Measurements from ENCODE around the gene TRIM8. TPM values are rescaled to one million over a fixed set of nuclear protein-coding genes. Genes with fewer than 3 reads are reported as not detected.

Gene TRIM8
- total RNA-seq, 2 donors from 2014 or later = 121 to 156 TPM

- no peak for DNase-seq
- Histone ChIP-seq H3K27ac (peak overlapping the region; percentile 7 to 97 (median 68)), H3K4me1 (peaks cover 90% of the 10 kb centered on the region), H3K27me3 (no peaks in the 10 kb centered on the region), H3K9me3 (no peaks in the 10 kb centered on the region), H3K4me3 (no peak overlapping the region), H3K36me3 (replicated peaks in 1 of 2; ENCODE audit: insufficient read depth in 1 of 2, low read depth in 2 of 2) (peaks cover 0 to 6% of the 10 kb centered on the region in 2 donors)
- TF ChIP-seq POLR2A (IDR thresholded peaks at IDR 0.05) = no peak
- no peak for TF ChIP-seq CTCF (IDR thresholded peaks at IDR 0.05)
- no peak for ATAC-seq
- intact Hi-C loops (cut with DNase I) = no loop called here
- 58 to 79% methylated on average over 7 to 9 of the region's 11 CpGs for WGBS, 2 donors
Measured at GRCh38 chr10:102650655-102651454, 6.6 kb downstream of the TRIM8 start.

- 81 to 88% methylated on average over 5 to 11 of the region's 11 CpGs for WGBS, 2 donors
- Histone ChIP-seq H3K9me3 (no peaks in the 10 kb centered on the region), H3K4me3 (no peak overlapping the region), H3K4me1 (peaks cover 90% of the 10 kb centered on the region), H3K36me3 (replicated peaks in 1 of 2; ENCODE audit: insufficient read depth in 1 of 2, low read depth in 2 of 2) (peaks cover 0 to 13% of the 10 kb centered on the region in 2 donors), H3K27ac (peak overlapping the region; percentile 7 to 97 (median 68)), H3K27me3 (no peaks in the 10 kb centered on the region)
- intact Hi-C loops (cut with DNase I) = no loop called here
- TF ChIP-seq POLR2A (IDR thresholded peaks at IDR 0.05) (no peak), CTCF (IDR thresholded peaks at IDR 0.05) (no peak)
- DNase-seq (no peak), ATAC-seq (no peak)
Measured at GRCh38 chr10:102651455-102652169, 7.3 kb downstream of the TRIM8 start.

- no peak overlapping the region for H3K4me3 ChIP-seq
- no peaks in the 10 kb centered on the region for H3K9me3 ChIP-seq
- peaks cover 0 to 13% of the 10 kb centered on the region in 2 donors for H3K36me3 ChIP-seq (replicated peaks in 1 of 2; ENCODE audit: insufficient read depth in 1 of 2, low read depth in 2 of 2)
- TF ChIP-seq CTCF (IDR thresholded peaks at IDR 0.05) = no peak
- no peak for TF ChIP-seq POLR2A (IDR thresholded peaks at IDR 0.05)
- ATAC-seq (no peak), DNase-seq (no peak)
- WGBS, 2 donors = 78 to 89% methylated on average over 12 of the region's 12 CpGs
- intact Hi-C loops (cut with DNase I) = no loop called here
- H3K27me3 ChIP-seq = no peaks in the 10 kb centered on the region
- peaks cover 90% of the 10 kb centered on the region for H3K4me1 ChIP-seq
- H3K27ac ChIP-seq = peak overlapping the region in 3 of 4 donors; percentile 59 to 97 (median 95)
Measured at GRCh38 chr10:102652170-102652916, 8.1 kb downstream of the TRIM8 start.

GRCh38 chr10:102653060-102653459 is 8.8 kb downstream of the TRIM8 start:
- DNase-seq (no peak), ATAC-seq (no peak)
- Histone ChIP-seq H3K27ac (peak overlapping the region; percentile 27 to 95 (median 57)), H3K4me1 (peaks cover 89% of the 10 kb centered on the region), H3K4me3 (no peak overlapping the region), H3K9me3 (no peaks in the 10 kb centered on the region), H3K36me3 (replicated peaks in 1 of 2; ENCODE audit: insufficient read depth in 1 of 2, low read depth in 2 of 2) (peaks cover 0 to 13% of the 10 kb centered on the region in 2 donors), H3K27me3 (no peaks in the 10 kb centered on the region)
- WGBS, 2 donors = 77 to 100% methylated on average over 1 of the region's 1 CpG
- intact Hi-C loops (cut with DNase I) = no loop called here
- TF ChIP-seq POLR2A (IDR thresholded peaks at IDR 0.05) = no peak
- no peak for TF ChIP-seq CTCF (IDR thresholded peaks at IDR 0.05)
